GM18519 (cell line): ENCODE results near the gene SLC25A13.
"Not testable (repeated sequence)": the region's sequence is repeated elsewhere in the genome, so short reads cannot be mapped to it uniquely, and the experiment has no call there.

Source experiments
- ATAC-seq: cut with Tn5 transposase; IDR thresholded peaks from one replicate; pipeline ENCODE4 v1.9.1; 2021; ENCODE audit warnings: mild to moderate bottlenecking, moderate library complexity; ENCODE audit not compliant: unreplicated experiment, low FRiP score

SLC25A13 gene

GRCh38 chr7:96174812-96175211 lies 147.1 kb downstream of the SLC25A13 start:
- no peak for ATAC-seq

- ATAC-seq, result no peak
Observed at GRCh38 chr7:96173781-96174180, 148.1 kb downstream of the SLC25A13 start.

- no peak for ATAC-seq
Observed at GRCh38 chr7:96169439-96169838, 152.5 kb downstream of the SLC25A13 start.

GRCh38 chr7:96167424-96167823 lies 154.5 kb downstream of the SLC25A13 start:
- no peak for ATAC-seq

GRCh38 chr7:96161897-96162296 lies 160.0 kb downstream of the SLC25A13 start:
- no peak for ATAC-seq

- no peak for ATAC-seq
Observed at GRCh38 chr7:96157856-96158255, 164.0 kb downstream of the SLC25A13 start.

- not testable (repeated sequence) for ATAC-seq
Observed at GRCh38 chr7:96154506-96154905, 167.4 kb downstream of the SLC25A13 start.

- no peak for ATAC-seq
Observed at GRCh38 chr7:96152706-96153105, 169.2 kb downstream of the SLC25A13 start.

GRCh38 chr7:96151889-96152288 lies 170.0 kb downstream of the SLC25A13 start:
- ATAC-seq, result no peak

- ATAC-seq, result no peak
Observed at GRCh38 chr7:96144260-96144526, 177.7 kb downstream of the SLC25A13 start.

- no peak for ATAC-seq
Observed at GRCh38 chr7:96143495-96144259, 178.2 kb downstream of the SLC25A13 start.

- ATAC-seq, result no peak
Observed at GRCh38 chr7:96136600-96137239, 185.2 kb downstream of the SLC25A13 start.

GRCh38 chr7:96135241-96135640 lies 186.7 kb downstream of the SLC25A13 start:
- no peak for ATAC-seq

GRCh38 chr7:96131525-96131924 lies 190.4 kb downstream of the SLC25A13 start:
- ATAC-seq, result no peak

- no peak for ATAC-seq
Observed at GRCh38 chr7:96127746-96128145, 194.2 kb downstream of the SLC25A13 start.

- ATAC-seq, result no peak
Observed at GRCh38 chr7:96126382-96126781, 195.5 kb downstream of the SLC25A13 start.

GRCh38 chr7:96122746-96123145 lies 199.2 kb downstream of the SLC25A13 start:
- no peak for ATAC-seq

GRCh38 chr7:96121752-96122151 lies 200.1 kb downstream of the SLC25A13 start:
- no peak for ATAC-seq

- no peak for ATAC-seq
Observed at GRCh38 chr7:96120445-96121225, 201.3 kb downstream of the SLC25A13 start.

GRCh38 chr7:96118449-96119001 lies 203.4 kb downstream of the SLC25A13 start:
- no peak for ATAC-seq

- no peak for ATAC-seq
Observed at GRCh38 chr7:96116173-96116572, 205.7 kb downstream of the SLC25A13 start.
